ENCODE measurements around the gene TIGD2.

TIGD2 gene

GRCh38 chr4:89162987-89163386 is 51.7 kb downstream of the TIGD2 start:
- no peak for DNase-seq

DNA sequence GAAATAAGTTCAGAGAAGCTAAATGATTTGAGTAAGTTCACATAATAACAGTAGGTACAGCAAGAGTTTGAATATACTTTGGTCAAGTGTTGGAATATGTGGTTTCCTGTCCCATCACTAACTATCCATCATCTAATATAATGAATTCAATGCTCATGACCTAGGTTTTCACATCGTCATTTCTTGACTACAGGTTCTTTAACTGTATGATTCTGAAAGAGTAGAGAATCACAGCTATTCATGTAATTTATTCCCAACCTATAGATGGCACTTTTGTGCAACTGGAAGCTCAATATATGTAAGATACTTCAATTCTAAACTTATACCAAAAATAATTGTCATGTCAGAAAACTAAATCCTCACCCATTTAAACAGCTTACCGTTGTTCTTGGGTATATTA is 53.1 kb downstream of the TIGD2 start:
- DNase-seq = no peak
